ENCODE measurements around the gene SUCLG2. TPM values are rescaled to one million over a fixed set of nuclear protein-coding genes. Genes with fewer than 3 reads are reported as not detected.

Gene SUCLG2
- total RNA-seq, 1 experiment from 2014 or later, result 49.5 TPM

DNA sequence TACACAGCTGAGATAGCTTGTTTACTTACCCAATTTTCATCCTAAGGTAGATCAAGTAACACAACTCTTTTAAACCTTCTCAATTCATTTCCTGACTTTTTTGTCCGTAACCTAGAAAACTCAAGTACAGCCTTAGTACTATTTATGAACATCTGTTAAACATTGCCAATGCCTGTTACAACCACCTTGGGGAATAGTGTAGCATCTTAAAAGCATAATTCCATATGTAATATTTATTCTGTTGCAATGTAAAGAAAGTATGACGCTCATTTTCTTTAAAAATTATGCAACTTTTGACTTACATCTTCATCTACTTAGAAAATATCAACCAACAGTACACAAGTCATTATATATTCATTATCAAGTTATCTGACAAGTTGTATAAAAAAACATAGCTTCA, 54.6 kb downstream of the SUCLG2 start:
- H3K36me3 Mint-ChIP-seq (ENCODE audit: insufficient read depth, unreplicated experiment), result no peaks in the 10 kb centered on the region
- H3K4me1 Mint-ChIP-seq (ENCODE audit: low read depth, unreplicated experiment), result peaks cover 10% of the 10 kb centered on the region
- H3K27ac Mint-ChIP-seq (ENCODE audit: unreplicated experiment), result no peak overlapping the region
- no peaks in the 10 kb centered on the region for H3K9me3 Mint-ChIP-seq (ENCODE audit: low read depth, unreplicated experiment)
- H3K27me3 Mint-ChIP-seq (ENCODE audit: unreplicated experiment), result no peaks in the 10 kb centered on the region
- no peak for DNase-seq
- intact Hi-C loops (cut with micrococcal nuclease; ENCODE audit: unreplicated experiment), result no loop called here
- CTCF ChIA-PET, result no interaction called here
- TF ChIP-seq, protein P1, sequence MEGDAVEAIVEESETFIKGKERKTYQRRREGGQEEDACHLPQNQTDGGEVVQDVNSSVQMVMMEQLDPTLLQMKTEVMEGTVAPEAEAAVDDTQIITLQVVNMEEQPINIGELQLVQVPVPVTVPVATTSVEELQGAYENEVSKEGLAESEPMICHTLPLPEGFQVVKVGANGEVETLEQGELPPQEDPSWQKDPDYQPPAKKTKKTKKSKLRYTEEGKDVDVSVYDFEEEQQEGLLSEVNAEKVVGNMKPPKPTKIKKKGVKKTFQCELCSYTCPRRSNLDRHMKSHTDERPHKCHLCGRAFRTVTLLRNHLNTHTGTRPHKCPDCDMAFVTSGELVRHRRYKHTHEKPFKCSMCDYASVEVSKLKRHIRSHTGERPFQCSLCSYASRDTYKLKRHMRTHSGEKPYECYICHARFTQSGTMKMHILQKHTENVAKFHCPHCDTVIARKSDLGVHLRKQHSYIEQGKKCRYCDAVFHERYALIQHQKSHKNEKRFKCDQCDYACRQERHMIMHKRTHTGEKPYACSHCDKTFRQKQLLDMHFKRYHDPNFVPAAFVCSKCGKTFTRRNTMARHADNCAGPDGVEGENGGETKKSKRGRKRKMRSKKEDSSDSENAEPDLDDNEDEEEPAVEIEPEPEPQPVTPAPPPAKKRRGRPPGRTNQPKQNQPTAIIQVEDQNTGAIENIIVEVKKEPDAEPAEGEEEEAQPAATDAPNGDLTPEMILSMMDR (IDR thresholded peaks at IDR 0.05; ENCODE audit: unreplicated experiment), result no peak
- no peak overlapping the region for H3K4me3 Mint-ChIP-seq (ENCODE audit: low read depth, unreplicated experiment)
- no TSS peak for BruUV-seq (replicated peaks)

DNA sequence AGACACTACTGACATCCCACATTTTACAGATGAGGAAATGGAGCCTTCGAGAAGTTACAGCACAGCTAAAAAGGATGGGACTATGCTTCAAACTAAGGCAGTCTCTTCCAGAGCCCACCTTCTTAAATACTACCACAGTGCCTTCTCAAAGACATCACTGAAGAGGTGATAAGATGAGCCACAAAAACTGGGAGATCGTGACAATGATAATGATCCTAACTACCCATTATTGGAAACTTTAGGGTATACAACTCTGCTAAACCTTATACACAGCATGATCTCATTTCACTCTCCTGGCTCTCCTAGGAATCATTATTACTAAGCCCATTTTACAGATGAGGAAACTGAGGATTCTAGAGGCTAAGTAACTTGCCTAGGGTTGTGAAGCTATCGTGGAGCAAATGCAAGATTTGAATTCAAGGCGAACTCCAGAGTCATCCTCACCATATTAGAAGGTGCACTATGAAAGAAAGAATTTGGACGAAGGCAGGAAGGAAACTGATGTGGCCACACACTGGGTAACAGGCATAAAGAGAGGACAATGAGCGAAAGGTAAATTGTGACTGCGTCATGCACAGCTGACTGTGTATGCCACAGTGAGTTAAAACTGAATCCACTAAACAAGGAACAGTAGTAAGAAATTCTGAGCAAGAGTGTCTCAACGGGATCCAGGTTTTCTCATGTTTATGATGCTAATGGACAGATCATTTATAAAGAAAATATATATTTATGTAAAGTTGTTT, 55.4 kb downstream of the SUCLG2 start:
- peaks cover 5% of the 10 kb centered on the region for H3K36me3 Mint-ChIP-seq (ENCODE audit: insufficient read depth, unreplicated experiment)
- no peaks in the 10 kb centered on the region for H3K27me3 Mint-ChIP-seq (ENCODE audit: unreplicated experiment)
- DNase-seq, result no peak
- BruUV-seq (replicated peaks), result no TSS peak
- H3K4me1 Mint-ChIP-seq (ENCODE audit: low read depth, unreplicated experiment), result peaks cover 2% of the 10 kb centered on the region
- intact Hi-C loops (cut with micrococcal nuclease; ENCODE audit: unreplicated experiment), result no loop called here
- H3K4me3 Mint-ChIP-seq (ENCODE audit: low read depth, unreplicated experiment), result no peak overlapping the region
- H3K9me3 Mint-ChIP-seq (ENCODE audit: low read depth, unreplicated experiment), result no peaks in the 10 kb centered on the region
- TF ChIP-seq, protein P1 (IDR thresholded peaks at IDR 0.05; ENCODE audit: unreplicated experiment), result no peak
- CTCF ChIA-PET, result no interaction called here
- H3K27ac Mint-ChIP-seq (ENCODE audit: unreplicated experiment), result no peak overlapping the region

DNA sequence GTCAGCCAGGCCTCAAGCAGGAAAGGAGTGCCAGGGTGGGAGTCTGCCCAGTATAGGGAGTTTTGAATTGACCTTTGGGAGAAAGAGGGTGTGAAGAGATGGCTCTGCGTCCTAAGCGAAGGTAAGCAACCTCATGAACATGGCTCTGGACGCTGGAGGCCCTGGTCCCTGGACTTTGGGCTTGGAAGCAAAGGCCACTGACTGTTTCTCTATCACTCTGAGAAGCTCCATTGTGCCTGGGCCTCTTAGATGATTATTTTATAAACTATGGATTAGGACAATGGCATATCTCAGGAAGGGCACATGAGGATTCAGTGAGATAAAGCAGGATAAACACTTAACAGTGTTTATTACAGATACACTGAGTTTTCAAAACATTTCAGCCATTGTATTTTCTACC, 59.0 kb downstream of the SUCLG2 start:
- TF ChIP-seq, protein P1 (IDR thresholded peaks at IDR 0.05; ENCODE audit: unreplicated experiment), result no peak
- intact Hi-C loops (cut with micrococcal nuclease; ENCODE audit: unreplicated experiment), result no loop called here
- H3K27ac Mint-ChIP-seq (ENCODE audit: unreplicated experiment), result no peak overlapping the region
- H3K36me3 Mint-ChIP-seq (ENCODE audit: insufficient read depth, unreplicated experiment), result peaks cover 11% of the 10 kb centered on the region
- no TSS peak for BruUV-seq (replicated peaks)
- no peaks in the 10 kb centered on the region for H3K4me1 Mint-ChIP-seq (ENCODE audit: low read depth, unreplicated experiment)
- no peaks in the 10 kb centered on the region for H3K27me3 Mint-ChIP-seq (ENCODE audit: unreplicated experiment)
- no peak overlapping the region for H3K4me3 Mint-ChIP-seq (ENCODE audit: low read depth, unreplicated experiment)
- DNase-seq, result no peak
- CTCF ChIA-PET, result no interaction called here
- H3K9me3 Mint-ChIP-seq (ENCODE audit: low read depth, unreplicated experiment), result no peaks in the 10 kb centered on the region

DNA sequence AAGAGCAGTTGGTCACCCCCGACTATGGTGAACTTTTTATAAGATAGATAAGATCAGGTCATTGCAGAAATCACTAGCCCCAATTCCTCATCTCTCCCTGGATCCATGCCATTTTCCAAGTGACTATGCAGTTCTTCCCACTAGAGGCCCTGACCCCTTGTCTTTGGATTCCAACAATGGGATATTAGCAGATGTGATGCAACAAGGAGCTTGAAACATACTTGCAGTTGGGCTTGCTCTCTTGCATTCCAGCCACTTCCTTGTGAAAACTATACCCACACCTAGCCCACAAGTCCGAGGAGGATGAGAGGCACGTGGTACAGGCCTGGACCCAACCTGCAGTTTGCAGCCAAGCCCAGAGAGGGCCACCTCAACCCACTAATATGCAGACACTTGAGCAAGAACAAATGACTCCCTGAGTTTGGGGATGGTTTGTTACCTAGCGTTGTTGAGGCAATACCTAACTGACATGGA, 60.6 kb downstream of the SUCLG2 start:
- H3K27me3 Mint-ChIP-seq (ENCODE audit: unreplicated experiment), result no peaks in the 10 kb centered on the region
- no peaks in the 10 kb centered on the region for H3K4me1 Mint-ChIP-seq (ENCODE audit: low read depth, unreplicated experiment)
- DNase-seq, result peak; percentile 28

More for the DNA sequence above, 60.6 kb downstream of the SUCLG2 start:
- BruUV-seq (replicated peaks), result no TSS peak
- CTCF ChIA-PET, result no interaction called here
- intact Hi-C loops (cut with micrococcal nuclease; ENCODE audit: unreplicated experiment), result no loop called here
- no peak overlapping the region for H3K4me3 Mint-ChIP-seq (ENCODE audit: low read depth, unreplicated experiment)
- H3K9me3 Mint-ChIP-seq (ENCODE audit: low read depth, unreplicated experiment), result no peaks in the 10 kb centered on the region
- TF ChIP-seq, protein P1 (IDR thresholded peaks at IDR 0.05; ENCODE audit: unreplicated experiment), result no peak
- peaks cover 11% of the 10 kb centered on the region for H3K36me3 Mint-ChIP-seq (ENCODE audit: insufficient read depth, unreplicated experiment)
- no peak overlapping the region for H3K27ac Mint-ChIP-seq (ENCODE audit: unreplicated experiment)
